Activated naive CD4-positive, alpha-beta T cell treated with anti-CD3 and anti-CD28 coated beads, Interleukin-2, amount 10 ng/mL, durations not matched to agents 5 hours and 36 hours (primary cell): ENCODE measurements around the gene SCAF1. TPM values are rescaled to one million over a fixed set of nuclear protein-coding genes. Genes with fewer than 3 reads are reported as not detected.

Source experiments
- microRNA-seq: library from miRNA; unstranded; fragments of <30 nt; microRNA quantifications from one replicate; pipeline ENCODE4 v1.2.0, GENCODE V29; 2022; ENCODE audit warnings: borderline microRNAs expressed, borderline replicate concordance
- total RNA-seq, 2 experiments: library from RNA; stranded (reverse); gene quantifications; one replicate each; pipeline ENCODE4 v1.2.3, GENCODE V29; 2021

Gene SCAF1
- total RNA-seq, result 10 to 100 TPM; 53.6 to 55.0 TPM

GRCh38 chr19:49641688-49642491 is at the start of gene SCAF1:
SCAF1 (plus strand) TSS chr19:49642209; CDS start chr19:49645027, 2,818 bp downstream.

GRCh38 chr19:49640113-49640898 is 1.7 kb upstream of the SCAF1 start, which contains the start of gene RRAS:
RRAS (minus strand) TSS chr19:49640143; CDS start chr19:49640098, 45 bp downstream.

GRCh38 chr19:49665351-49666119 is 23.5 kb downstream of the SCAF1 start, which contains the start of the genes BCL2L12 and IRF3:
BCL2L12 (plus strand) TSS chr19:49665933; CDS start chr19:49666693, 760 bp downstream.
IRF3 (minus strand) TSS chr19:49665857; CDS start chr19:49664838, 1,019 bp downstream.

GRCh38 chr19:49677231-49677900 is 35.4 kb downstream of the SCAF1 start, which contains the start of gene PRMT1:
PRMT1 (plus strand) TSS chr19:49677271; CDS start chr19:49677281, 10 bp downstream.

GRCh38 chr19:49689133-49690078 is 47.4 kb downstream of the SCAF1 start, which contains the start of gene ADM5:
ADM5 (plus strand) TSS chr19:49689594; CDS start chr19:49689838, 244 bp downstream.

GRCh38 chr19:49690656-49691242 is 48.7 kb downstream of the SCAF1 start, which contains the start of gene CPT1C:
CPT1C (plus strand) TSS chr19:49691116; CDS start chr19:49692253, 1,137 bp downstream.

Small RNAs within 50 kb of the gene (microRNA-seq; reads per million reads assigned to microRNA genes)
- gene MIR5088, result not detected

Other genes with a start within 250 kb of the SCAF1 start
- 1 to 10 TPM; 1.4 to 1.5 TPM for gene PTH2, start 218.8 kb upstream of the SCAF1 start, total RNA-seq
- gene GFY, start 216.8 kb upstream of the SCAF1 start, total RNA-seq, result not detected
- under 1 TPM; 0.19 to 0.23 TPM for gene SLC17A7, start 200.7 kb upstream of the SCAF1 start, total RNA-seq
- 100 to 1,000 TPM; 175 to 179 TPM for gene PIH1D1, start 190.4 kb upstream of the SCAF1 start, total RNA-seq
- 10 to 100 TPM; 45.2 to 49.4 TPM for gene ALDH16A1, start 189.0 kb upstream of the SCAF1 start, total RNA-seq
- gene FLT3LG, start 168.0 kb upstream of the SCAF1 start, total RNA-seq, result 100 to 1,000 TPM; 398 to 423 TPM
- gene RPL13A, start 154.6 kb upstream of the SCAF1 start, total RNA-seq, result 1,000 to 10,000 TPM; 3,272 to 3,289 TPM
- gene RPS11, start 145.8 kb upstream of the SCAF1 start, total RNA-seq, result 1,000 to 10,000 TPM; 3,280 to 3,427 TPM
- 10 to 100 TPM; 28.0 to 34.5 TPM for gene FCGRT, start 129.5 kb upstream of the SCAF1 start, total RNA-seq
- gene RCN3, start 114.2 kb upstream of the SCAF1 start, total RNA-seq, result 1 to 10 TPM; 1.8 to 2.6 TPM
- 100 to 1,000 TPM; 408 to 414 TPM for gene NOSIP, start 61.7 kb upstream of the SCAF1 start, total RNA-seq
- 1 to 10 TPM; 1.8 to 2.2 TPM for gene PRRG2, start 60.9 kb upstream of the SCAF1 start, total RNA-seq
- gene PRR12, start 51.0 kb upstream of the SCAF1 start, total RNA-seq, result 10 to 100 TPM; 39.3 to 40.8 TPM
- 10 to 100 TPM; 13.7 to 13.8 TPM for gene RRAS, start 2.1 kb upstream of the SCAF1 start, total RNA-seq
- 100 to 1,000 TPM; 148 to 156 TPM for gene IRF3, start 23.6 kb downstream of the SCAF1 start, total RNA-seq
- gene BCL2L12, start 23.7 kb downstream of the SCAF1 start, total RNA-seq, result 10 to 100 TPM; 47.4 to 50.9 TPM
- gene PRMT1, start 35.1 kb downstream of the SCAF1 start, total RNA-seq, result 100 to 1,000 TPM; 115 to 116 TPM
- 1 to 10 TPM; 4.8 to 5.3 TPM for gene ADM5, start 47.4 kb downstream of the SCAF1 start, total RNA-seq
- gene CPT1C, start 48.9 kb downstream of the SCAF1 start, total RNA-seq, result 1 to 10 TPM; 1.3 to 1.6 TPM
- 1 to 10 TPM; 1.2 to 1.7 TPM for gene TSKS, start 121.1 kb downstream of the SCAF1 start, total RNA-seq
- gene AP2A1, start 124.8 kb downstream of the SCAF1 start, total RNA-seq, result 10 to 100 TPM; 65.0 to 66.1 TPM
- 10 to 100 TPM; 15.4 to 16.7 TPM for gene FUZ, start 171.1 kb downstream of the SCAF1 start, total RNA-seq
- 10 to 100 TPM; 49.9 to 51.3 TPM for gene MED25, start 176.1 kb downstream of the SCAF1 start, total RNA-seq
- gene PTOV1, start 208.9 kb downstream of the SCAF1 start, total RNA-seq, result 10 to 100 TPM; 78.1 to 84.8 TPM
- 100 to 1,000 TPM; 125 to 139 TPM for gene PNKP, start 225.4 kb downstream of the SCAF1 start, total RNA-seq
- 10 to 100 TPM; 19.8 to 20.9 TPM for gene AKT1S1, start 235.1 kb downstream of the SCAF1 start, total RNA-seq
- 10 to 100 TPM; 44.5 to 49.3 TPM for gene TBC1D17, start 235.5 kb downstream of the SCAF1 start, total RNA-seq